OCI-LY7 (cell line): Measurements from ENCODE around the gene IGSF8.

ENCODE experiments used
- EZH2phosphoT487 ChIP-seq: fragments of 200-600 bp; sonication (generic); IDR thresholded peaks from 2 replicates; pipeline ENCODE4 v1.6.1; 2018; ENCODE audit warnings: low read depth, borderline replicate concordance, mild to moderate bottlenecking, mixed run types, antibody characterized with exemption, low read length, moderate library complexity, mixed read lengths
- TF ChIP-seq, protein P1 (sequence below): fragments of 200-600 bp; sonication (generic); conservative IDR thresholded peaks from 2 replicates; pipeline ENCODE4 v1.5.1; 2014; ENCODE audit warnings: mild to moderate bottlenecking, antibody characterized with exemption, low read length, moderate library complexity, mixed read lengths

DNA sequence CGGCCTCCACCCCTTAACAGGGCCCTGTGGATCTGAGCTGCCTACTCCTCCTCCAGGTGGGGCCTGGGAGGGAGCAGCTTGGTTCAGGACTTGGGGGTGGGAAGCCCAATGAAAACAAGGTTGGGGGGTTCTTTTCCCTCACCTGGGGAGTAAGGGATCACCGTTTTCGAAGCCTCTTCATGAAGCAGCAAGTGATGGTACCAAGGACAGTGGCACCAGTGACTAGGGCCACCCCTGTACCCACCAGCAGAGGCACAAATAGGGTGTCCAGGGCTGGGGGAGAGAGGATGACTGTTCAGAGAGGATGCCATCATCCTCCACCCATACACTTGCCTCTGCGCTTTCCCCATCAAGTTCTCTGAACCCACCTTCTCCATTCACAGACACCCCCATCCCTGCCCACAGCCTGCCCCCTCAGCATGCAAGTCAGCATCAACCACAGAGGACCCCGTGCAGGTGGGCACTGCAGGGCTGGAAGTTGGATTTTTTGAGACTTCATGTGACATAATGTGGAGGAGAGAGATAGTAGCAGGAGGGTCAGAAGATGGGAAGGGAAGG, 6.7 kb downstream of the IGSF8 start:
- TF ChIP-seq, protein P1, sequence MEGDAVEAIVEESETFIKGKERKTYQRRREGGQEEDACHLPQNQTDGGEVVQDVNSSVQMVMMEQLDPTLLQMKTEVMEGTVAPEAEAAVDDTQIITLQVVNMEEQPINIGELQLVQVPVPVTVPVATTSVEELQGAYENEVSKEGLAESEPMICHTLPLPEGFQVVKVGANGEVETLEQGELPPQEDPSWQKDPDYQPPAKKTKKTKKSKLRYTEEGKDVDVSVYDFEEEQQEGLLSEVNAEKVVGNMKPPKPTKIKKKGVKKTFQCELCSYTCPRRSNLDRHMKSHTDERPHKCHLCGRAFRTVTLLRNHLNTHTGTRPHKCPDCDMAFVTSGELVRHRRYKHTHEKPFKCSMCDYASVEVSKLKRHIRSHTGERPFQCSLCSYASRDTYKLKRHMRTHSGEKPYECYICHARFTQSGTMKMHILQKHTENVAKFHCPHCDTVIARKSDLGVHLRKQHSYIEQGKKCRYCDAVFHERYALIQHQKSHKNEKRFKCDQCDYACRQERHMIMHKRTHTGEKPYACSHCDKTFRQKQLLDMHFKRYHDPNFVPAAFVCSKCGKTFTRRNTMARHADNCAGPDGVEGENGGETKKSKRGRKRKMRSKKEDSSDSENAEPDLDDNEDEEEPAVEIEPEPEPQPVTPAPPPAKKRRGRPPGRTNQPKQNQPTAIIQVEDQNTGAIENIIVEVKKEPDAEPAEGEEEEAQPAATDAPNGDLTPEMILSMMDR, result no peak
- TF ChIP-seq EZH2phosphoT487, result no peak
